ENCODE data around the gene CYP4A11. TPM values are rescaled to one million over a fixed set of nuclear protein-coding genes. Genes with fewer than 3 reads are reported as not detected.
"Not testable (repeated sequence)": the region's sequence is repeated elsewhere in the genome, so short reads cannot be mapped to it uniquely, and the experiment has no call there.

CYP4A11 gene
- total and polyA plus RNA-seq, 3 experiments from 2014 or later: not detected

- Histone ChIP-seq H3K4me3 (ENCODE audit: low read length) (no peak overlapping the region), H3K4me1 (ENCODE audit: insufficient read depth, low read length) (no peaks in the 10 kb centered on the region), H3K9me3 (ENCODE audit: low read length) (no peaks in the 10 kb centered on the region), H3K27me3 (ENCODE audit: insufficient read depth, low read length, poor library complexity, severe bottlenecking) (no peaks in the 10 kb centered on the region), H3K27ac (ENCODE audit: low read depth, low read length) (no peak overlapping the region), H3K36me3 (ENCODE audit: insufficient read depth, low read length) (no peaks in the 10 kb centered on the region)
- DNase-seq: no peak
- Mint-ChIP-seq H3K9me3 (no peaks in the 10 kb centered on the region), H3K4me3 (no peak overlapping the region), H3K27ac (no peak overlapping the region), H3K27me3 (peaks cover 3 to 24% of the 10 kb centered on the region in 2 donors), H3K36me3 (no peaks in the 10 kb centered on the region), H3K4me1 (no peaks in the 10 kb centered on the region)
- POLR2A ChIA-PET: no interaction called here
- CTCF ChIA-PET: no interaction called here
Measured at GRCh38 chr1:46960250-46960649, 19.0 kb upstream of the CYP4A11 start.

GRCh38 chr1:46955116-46955515, 13.8 kb upstream of the CYP4A11 start:
- H3K36me3 Mint-ChIP-seq: not testable (repeated sequence)

GRCh38 chr1:46953847-46954246, 12.6 kb upstream of the CYP4A11 start:
- H3K9me3 ChIP-seq (ENCODE audit: low read length); H3K36me3 ChIP-seq (ENCODE audit: insufficient read depth, low read length); CTCF ChIA-PET; DNase-seq; H3K27me3 ChIP-seq (ENCODE audit: insufficient read depth, low read length, poor library complexity, severe bottlenecking); H3K27ac ChIP-seq (ENCODE audit: low read depth, low read length); POLR2A ChIA-PET; H3K4me3 ChIP-seq (ENCODE audit: low read length); H3K9me3 Mint-ChIP-seq; H3K27ac Mint-ChIP-seq; H3K4me3 Mint-ChIP-seq; H3K36me3 Mint-ChIP-seq; H3K4me1 Mint-ChIP-seq; H3K4me1 ChIP-seq (ENCODE audit: insufficient read depth, low read length): not testable (repeated sequence)
- H3K27me3 Mint-ChIP-seq: peaks cover 5 to 54% of the 10 kb centered on the region in 2 donors

More at GRCh38 chr1:46955116-46955515, 13.8 kb upstream of the CYP4A11 start:
- H3K9me3 ChIP-seq (ENCODE audit: low read length); CTCF ChIA-PET; POLR2A ChIA-PET; H3K27ac Mint-ChIP-seq; H3K4me1 Mint-ChIP-seq; H3K27me3 ChIP-seq (ENCODE audit: insufficient read depth, low read length, poor library complexity, severe bottlenecking); DNase-seq; H3K4me1 ChIP-seq (ENCODE audit: insufficient read depth, low read length); H3K36me3 ChIP-seq (ENCODE audit: insufficient read depth, low read length); H3K9me3 Mint-ChIP-seq; H3K4me3 Mint-ChIP-seq; H3K4me3 ChIP-seq (ENCODE audit: low read length); H3K27ac ChIP-seq (ENCODE audit: low read depth, low read length): not testable (repeated sequence)
- peaks cover 5 to 50% of the 10 kb centered on the region in 2 donors for H3K27me3 Mint-ChIP-seq

GRCh38 chr1:46949417-46949666, 8.1 kb upstream of the CYP4A11 start:
- H3K4me1 ChIP-seq (ENCODE audit: insufficient read depth, low read length); DNase-seq; H3K36me3 ChIP-seq (ENCODE audit: insufficient read depth, low read length); H3K4me3 Mint-ChIP-seq; POLR2A ChIA-PET; H3K27ac ChIP-seq (ENCODE audit: low read depth, low read length); H3K27ac Mint-ChIP-seq; H3K4me3 ChIP-seq (ENCODE audit: low read length); H3K9me3 ChIP-seq (ENCODE audit: low read length); H3K9me3 Mint-ChIP-seq; CTCF ChIA-PET; H3K27me3 ChIP-seq (ENCODE audit: insufficient read depth, low read length, poor library complexity, severe bottlenecking); H3K36me3 Mint-ChIP-seq; H3K4me1 Mint-ChIP-seq: not testable (repeated sequence)
- peaks cover 11 to 38% of the 10 kb centered on the region in 2 donors for H3K27me3 Mint-ChIP-seq

GRCh38 chr1:46948629-46949416, 7.5 kb upstream of the CYP4A11 start:
- H3K4me3 Mint-ChIP-seq: no peak overlapping the region
- no peaks in the 10 kb centered on the region for H3K27me3 ChIP-seq (ENCODE audit: insufficient read depth, low read length, poor library complexity, severe bottlenecking)
- H3K36me3 ChIP-seq (ENCODE audit: insufficient read depth, low read length): no peaks in the 10 kb centered on the region
- POLR2A ChIA-PET: no interaction called here
- no peaks in the 10 kb centered on the region for H3K4me1 ChIP-seq (ENCODE audit: insufficient read depth, low read length)
- H3K9me3 Mint-ChIP-seq: no peaks in the 10 kb centered on the region
- H3K4me1 Mint-ChIP-seq: no peaks in the 10 kb centered on the region
- H3K4me3 ChIP-seq (ENCODE audit: low read length): no peak overlapping the region
- peaks cover 11 to 37% of the 10 kb centered on the region in 2 donors for H3K27me3 Mint-ChIP-seq
- H3K9me3 ChIP-seq (ENCODE audit: low read length): no peaks in the 10 kb centered on the region
- DNase-seq: no peak
- no peak overlapping the region for H3K27ac Mint-ChIP-seq
- no peaks in the 10 kb centered on the region for H3K36me3 Mint-ChIP-seq
- CTCF ChIA-PET: no interaction called here
- no peak overlapping the region for H3K27ac ChIP-seq (ENCODE audit: low read depth, low read length)

GRCh38 chr1:46947706-46948105, 6.4 kb upstream of the CYP4A11 start:
- H3K27ac ChIP-seq (ENCODE audit: low read depth, low read length); H3K36me3 Mint-ChIP-seq; CTCF ChIA-PET; H3K4me3 Mint-ChIP-seq; H3K27me3 ChIP-seq (ENCODE audit: insufficient read depth, low read length, poor library complexity, severe bottlenecking); DNase-seq; POLR2A ChIA-PET; H3K9me3 ChIP-seq (ENCODE audit: low read length); H3K36me3 ChIP-seq (ENCODE audit: insufficient read depth, low read length); H3K4me1 ChIP-seq (ENCODE audit: insufficient read depth, low read length); H3K27ac Mint-ChIP-seq; H3K4me3 ChIP-seq (ENCODE audit: low read length); H3K4me1 Mint-ChIP-seq; H3K9me3 Mint-ChIP-seq: not testable (repeated sequence)
- H3K27me3 Mint-ChIP-seq: peaks cover 11 to 35% of the 10 kb centered on the region in 2 donors

GRCh38 chr1:46942086-46942485, 810 bp upstream of the CYP4A11 start:
- Mint-ChIP-seq H3K27ac (no peak overlapping the region), H3K27me3 (peaks cover 15 to 17% of the 10 kb centered on the region in 2 donors), H3K4me3 (no peak overlapping the region), H3K4me1 (no peaks in the 10 kb centered on the region), H3K9me3 (no peaks in the 10 kb centered on the region), H3K36me3 (no peaks in the 10 kb centered on the region)
- no peaks in the 10 kb centered on the region for H3K4me1 ChIP-seq (ENCODE audit: insufficient read depth, low read length)
- ChIA-PET POLR2A (no interaction called here), CTCF (no interaction called here)
- H3K36me3 ChIP-seq (ENCODE audit: insufficient read depth, low read length): no peaks in the 10 kb centered on the region
- no peaks in the 10 kb centered on the region for H3K27me3 ChIP-seq (ENCODE audit: insufficient read depth, low read length, poor library complexity, severe bottlenecking)
- no peak for DNase-seq
- H3K4me3 ChIP-seq (ENCODE audit: low read length): no peak overlapping the region
- H3K27ac ChIP-seq (ENCODE audit: low read depth, low read length): no peak overlapping the region
- H3K9me3 ChIP-seq (ENCODE audit: low read length): no peaks in the 10 kb centered on the region

GRCh38 chr1:46940307-46940706, 969 bp downstream of the CYP4A11 start:
- Histone ChIP-seq H3K27me3 (ENCODE audit: insufficient read depth, low read length, poor library complexity, severe bottlenecking) (no peaks in the 10 kb centered on the region), H3K27ac (ENCODE audit: low read depth, low read length) (no peak overlapping the region), H3K36me3 (ENCODE audit: insufficient read depth, low read length) (no peaks in the 10 kb centered on the region), H3K9me3 (ENCODE audit: low read length) (no peaks in the 10 kb centered on the region), H3K4me1 (ENCODE audit: insufficient read depth, low read length) (no peaks in the 10 kb centered on the region), H3K4me3 (ENCODE audit: low read length) (no peak overlapping the region)
- H3K4me3 Mint-ChIP-seq: no peak overlapping the region
- no peak overlapping the region for H3K27ac Mint-ChIP-seq
- H3K4me1 Mint-ChIP-seq: no peaks in the 10 kb centered on the region
- POLR2A ChIA-PET: no interaction called here
- no peak for DNase-seq
- CTCF ChIA-PET: no interaction called here
- no peaks in the 10 kb centered on the region for H3K9me3 Mint-ChIP-seq
- no peaks in the 10 kb centered on the region for H3K36me3 Mint-ChIP-seq
- H3K27me3 Mint-ChIP-seq: peaks cover 8 to 12% of the 10 kb centered on the region in 2 donors

- no peaks in the 10 kb centered on the region for H3K36me3 ChIP-seq (ENCODE audit: insufficient read depth, low read length)
- POLR2A ChIA-PET: no interaction called here
- H3K4me3 Mint-ChIP-seq: no peak overlapping the region
- no peak overlapping the region for H3K27ac Mint-ChIP-seq
- no peak for DNase-seq
- H3K36me3 Mint-ChIP-seq: no peaks in the 10 kb centered on the region
- H3K27me3 ChIP-seq (ENCODE audit: insufficient read depth, low read length, poor library complexity, severe bottlenecking): no peaks in the 10 kb centered on the region
- no peaks in the 10 kb centered on the region for H3K9me3 Mint-ChIP-seq
- H3K4me3 ChIP-seq (ENCODE audit: low read length): no peak overlapping the region
- H3K4me1 ChIP-seq (ENCODE audit: insufficient read depth, low read length): no peaks in the 10 kb centered on the region
- H3K27me3 Mint-ChIP-seq: peaks cover 6 to 7% of the 10 kb centered on the region in 2 donors
- H3K4me1 Mint-ChIP-seq: no peaks in the 10 kb centered on the region
- CTCF ChIA-PET: no interaction called here
- H3K9me3 ChIP-seq (ENCODE audit: low read length): no peaks in the 10 kb centered on the region
- H3K27ac ChIP-seq (ENCODE audit: low read depth, low read length): no peak overlapping the region
Measured at GRCh38 chr1:46937270-46937669, 4.0 kb downstream of the CYP4A11 start.
